Measurements from ENCODE around the gene RNF8. TPM values are rescaled to one million over a fixed set of nuclear protein-coding genes. Genes with fewer than 3 reads are reported as not detected.

The RNF8 gene
- polyA plus RNA-seq, 1 experiment = 13.3 TPM

GRCh38 chr6:37369321-37370201 is 15.8 kb downstream of the RNF8 start:
- Histone ChIP-seq H3K36me3 (ENCODE audit: control insufficient read depth, insufficient read depth, low read length) (peaks cover 7% of the 10 kb centered on the region), H3K27me3 (ENCODE audit: control insufficient read depth, insufficient read depth, low read length) (no peaks in the 10 kb centered on the region), H3K4me3 (ENCODE audit: low read depth, low read length) (no peak overlapping the region)
- TF ChIP-seq CTCF (IDR thresholded peaks at IDR 0.05; ENCODE audit: insufficient read depth, low read depth, low read length) = no peak
- CTCF ChIA-PET = interaction anchor here (0.7 to 1.0 kb wide), 3 partner anchors 14 to 125 kb away, joined by 3 to 4 read pairs (median 3); no protein-coding TSS in a partner anchor
- POLR2A ChIA-PET = no interaction called here
- DNase-seq (ENCODE audit: low read depth) = no peak

- peaks cover 7% of the 10 kb centered on the region for H3K36me3 ChIP-seq (ENCODE audit: control insufficient read depth, insufficient read depth, low read length)
- CTCF ChIA-PET = interaction anchor here (0.8 to 2.6 kb wide), 6 partner anchors 9 to 195 kb away, joined by 3 to 8 read pairs (median 4); no protein-coding TSS in a partner anchor
- POLR2A ChIA-PET = no interaction called here
- no peak overlapping the region for H3K4me3 ChIP-seq (ENCODE audit: low read depth, low read length)
- DNase-seq (ENCODE audit: low read depth) = no peak
- H3K27me3 ChIP-seq (ENCODE audit: control insufficient read depth, insufficient read depth, low read length) = no peaks in the 10 kb centered on the region
- TF ChIP-seq CTCF (IDR thresholded peaks at IDR 0.05; ENCODE audit: insufficient read depth, low read depth, low read length) = no peak
Observed at GRCh38 chr6:37371154-37372083, 17.6 kb downstream of the RNF8 start.

GRCh38 chr6:37372116-37372515 is 18.3 kb downstream of the RNF8 start:
- ChIA-PET CTCF (interaction anchor here (0.8 to 2.6 kb wide), 7 partner anchors 8 to 194 kb away, joined by 3 to 8 read pairs (median 3); no protein-coding TSS in a partner anchor), POLR2A (no interaction called here)
- TF ChIP-seq CTCF (IDR thresholded peaks at IDR 0.05; ENCODE audit: insufficient read depth, low read depth, low read length) = no peak
- Histone ChIP-seq H3K4me3 (ENCODE audit: low read depth, low read length) (no peak overlapping the region), H3K36me3 (ENCODE audit: control insufficient read depth, insufficient read depth, low read length) (peaks cover 8% of the 10 kb centered on the region), H3K27me3 (ENCODE audit: control insufficient read depth, insufficient read depth, low read length) (no peaks in the 10 kb centered on the region)
- no peak for DNase-seq (ENCODE audit: low read depth)

GRCh38 chr6:37373822-37374471 is 20.2 kb downstream of the RNF8 start:
- Histone ChIP-seq H3K27me3 (ENCODE audit: control insufficient read depth, insufficient read depth, low read length) (no peaks in the 10 kb centered on the region), H3K36me3 (ENCODE audit: control insufficient read depth, insufficient read depth, low read length) (peaks cover 8% of the 10 kb centered on the region), H3K4me3 (ENCODE audit: low read depth, low read length) (no peak overlapping the region)
- CTCF ChIA-PET = interaction anchor here (0.7 to 2.6 kb wide), 3 partner anchors 48 to 1755 kb away, joined by 3 to 7 read pairs (median 3); no protein-coding TSS in a partner anchor
- TF ChIP-seq CTCF (IDR thresholded peaks at IDR 0.05; ENCODE audit: insufficient read depth, low read depth, low read length) = no peak
- POLR2A ChIA-PET = no interaction called here
- DNase-seq (ENCODE audit: low read depth) = no peak
